Epithelial cell of alveolus of lung (primary cell): ENCODE data around the gene LUC7L2. TPM values are rescaled to one million over a fixed set of nuclear protein-coding genes. Genes with fewer than 3 reads are reported as not detected.

Experiments
- total RNA-seq: library from RNA; depleted of rRNA; stranded (reverse); fragments of >200 nt; gene quantifications from 2 replicates; pipeline ENCODE4 v1.2.1, GENCODE V29; 2015

LUC7L2 gene
- 30.0 and 48.5 TPM in 2 replicates for total RNA-seq

GRCh38 chr7:139359366-139360209 is at the start of gene LUC7L2:
TSS of gene LUC7L2 (plus strand) at chr7:139359894. CDS start at chr7:139360262, 368 bp downstream.

DNA sequence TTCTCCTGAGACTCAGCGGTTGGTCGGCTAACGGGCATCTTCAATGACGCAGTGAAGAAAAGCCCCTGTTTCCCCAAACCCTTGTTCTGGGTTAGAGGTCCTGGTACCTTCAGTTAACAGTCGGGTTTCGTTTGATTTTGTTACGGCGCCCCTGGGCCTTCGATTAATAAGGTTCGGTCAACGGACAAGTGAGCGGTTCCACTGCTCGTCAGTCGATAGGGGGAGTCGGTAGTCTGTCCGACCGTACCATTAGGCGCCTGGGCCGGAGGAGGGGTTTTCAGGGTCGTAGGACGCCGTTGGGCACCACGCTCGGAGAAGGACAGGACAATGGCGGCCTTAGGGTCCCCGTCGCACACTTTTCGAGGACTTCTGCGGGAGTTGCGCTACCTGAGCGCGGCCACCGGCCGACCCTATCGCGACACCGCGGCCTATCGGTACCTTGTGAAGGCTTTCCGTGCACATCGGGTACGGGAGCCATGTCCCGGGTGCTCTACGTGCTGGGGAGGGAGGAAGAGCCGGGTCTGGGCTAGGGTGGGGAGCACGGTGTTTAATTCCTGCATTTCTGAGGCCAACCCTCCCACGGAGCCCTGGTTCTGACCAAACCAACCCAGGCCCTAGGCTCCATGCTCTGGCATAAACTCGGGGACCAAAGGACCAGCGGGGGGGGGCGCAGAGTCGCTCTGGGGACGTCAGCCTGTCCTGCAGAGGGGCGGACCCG is 18.5 kb upstream of the LUC7L2 start, which contains the start of gene FMC1:
TSS of gene FMC1 (plus strand) at position 280 of the 718 bp plus-strand sequence. CDS start at position 328, 48 bp downstream.

Other genes with a start within 250 kb of the LUC7L2 start
- gene UBN2, start 128.7 kb upstream of the LUC7L2 start, total RNA-seq, result 2.3 and 5.5 TPM in 2 replicates
- gene FMC1, start 18.6 kb upstream of the LUC7L2 start, total RNA-seq, result 15.3 and 16.6 TPM in 2 replicates
- not detected in 2 replicates for gene KLRG2, start 123.8 kb downstream of the LUC7L2 start, total RNA-seq
- not detected in 2 replicates for gene CLEC2L, start 163.8 kb downstream of the LUC7L2 start, total RNA-seq